Left lung (tissue), 10 donors: ENCODE results near the gene CIAO3. TPM values are rescaled to one million over a fixed set of nuclear protein-coding genes. Genes with fewer than 3 reads are reported as not detected.
"Not testable (repeated sequence)": the region's sequence is repeated elsewhere in the genome, so short reads cannot be mapped to it uniquely, and the experiment has no call there.

Experiments
- ATAC-seq: fragments of 200-7000 bp; cut with Tn5 transposase; one replicate; pipeline ENCODE4 v1.9.1; 2020; ENCODE audit warnings: moderate library complexity
- DNase-seq, 4 donors: peaks; one replicate each; pipeline ENCODE4 v3.0.0-alpha.2; 2013 to 2020
- H3K27ac ChIP-seq, 2 donors: fragments of 200-600 bp; sonication (generic) in 1 of 2; one replicate each; pipeline versions ENCODE4 v1.5.0 to v1.8.0; 2020 to 2021
- H3K27me3 ChIP-seq, 2 donors: fragments of 200-600 bp; sonication (generic) in 1 of 2; one replicate each; pipeline versions ENCODE4 v1.5.0 to v1.8.0; 2020 to 2021
- H3K36me3 ChIP-seq, 2 donors: fragments of 200-600 bp; sonication (generic) in 1 of 2; one replicate each; pipeline versions ENCODE4 v1.5.0 to v1.8.0; 2020 to 2021
- H3K4me1 ChIP-seq, 2 donors: fragments of 200-600 bp; one replicate each; pipeline ENCODE4 v1.8.0; 2021
- H3K4me3 ChIP-seq, 2 donors: fragments of 200-600 bp; sonication (generic) in 1 of 2; one replicate each; pipeline versions ENCODE4 v1.5.0 to v1.8.0; 2020 to 2021; ENCODE audit warnings: mild to moderate bottlenecking in 1 of 2
- H3K9me3 ChIP-seq, 2 donors: fragments of 200-600 bp; sonication (generic) in 1 of 2; one replicate each; pipeline versions ENCODE4 v1.5.0 to v1.8.0; 2020 to 2021
- CTCF ChIP-seq, 2 donors: fragments of 200-600 bp; sonication (generic) in 1 of 2; IDR thresholded peaks; one replicate each; pipeline versions ENCODE4 v1.5.0 to v1.8.0; 2021; ENCODE audit warnings: antibody characterized with exemption in 2 of 2
- intact Hi-C, 2 donors: fragments of 100-400 bp; cut with DNase I; formaldehyde crosslinking; loops; one replicate each; pipeline versions ENCODE4 v1.11.2 to v1.14.2; 2022
- polyA plus RNA-seq, 6 donors: library from polyadenylated mRNA; unstranded; fragments of 120-200 nt; gene quantifications; one replicate each; pipeline ENCODE4 v1.2.1, GENCODE V29; 2013; ENCODE audit not compliant: insufficient read length in 6 of 6
- total RNA-seq, 2 donors: library from RNA; stranded (reverse); fragmentation: NEBNext Ultra II Directional; extraction: Animal tissue kit (Norgen Biotek cat#: 25700); gene quantifications; one replicate each; pipeline ENCODE4 v1.2.1, GENCODE V29; 2021
- donor health status: DM: no; HTN: yes; CAD: no.
- donor health status: DM: no; HTN: no; CAD: no.

CIAO3 gene
- total and polyA plus RNA-seq, 8 donors: 17.2 to 28.2 (median 21.2) TPM

- Histone ChIP-seq H3K9me3 (no peaks in the 10 kb centered on the region), H3K36me3 (no peaks in the 10 kb centered on the region), H3K27ac (no peak overlapping the region), H3K4me3 (no peak overlapping the region), H3K27me3 (peaks cover 0 to 81% of the 10 kb centered on the region in 2 donors), H3K4me1 (no peaks in the 10 kb centered on the region)
- no peak for ATAC-seq
- TF ChIP-seq CTCF (IDR thresholded peaks at IDR 0.05): no peak
- intact Hi-C loops: no loop called here
- no peak for DNase-seq
Measured at GRCh38 chr16:776824-777223, 36.0 kb upstream of the CIAO3 start.

GRCh38 chr16:776298-776697 is 35.5 kb upstream of the CIAO3 start:
- ATAC-seq, intact Hi-C loops: not testable (repeated sequence)
- peaks cover 0 to 76% of the 10 kb centered on the region in 2 donors for H3K27me3 ChIP-seq

GRCh38 chr16:775236-775796 is 34.5 kb upstream of the CIAO3 start:
- DNase-seq (no peak), ATAC-seq (no peak)
- Histone ChIP-seq H3K36me3 (no peaks in the 10 kb centered on the region), H3K27me3 (peaks cover 0 to 71% of the 10 kb centered on the region in 2 donors), H3K9me3 (no peaks in the 10 kb centered on the region), H3K4me1 (no peaks in the 10 kb centered on the region), H3K4me3 (no peak overlapping the region), H3K27ac (no peak overlapping the region)
- intact Hi-C loops: no loop called here
- no peak for TF ChIP-seq CTCF (IDR thresholded peaks at IDR 0.05)

More at GRCh38 chr16:776298-776697, 35.5 kb upstream of the CIAO3 start:
- not testable (repeated sequence) for H3K36me3 ChIP-seq, DNase-seq, H3K27ac ChIP-seq, H3K4me1 ChIP-seq, H3K4me3 ChIP-seq, H3K9me3 ChIP-seq

GRCh38 chr16:774086-775001 is 33.5 kb upstream of the CIAO3 start:
- ATAC-seq (no peak), DNase-seq (no peak)
- intact Hi-C loops: no loop called here
- Histone ChIP-seq H3K36me3 (no peaks in the 10 kb centered on the region), H3K4me1 (no peaks in the 10 kb centered on the region), H3K27me3 (peaks cover 0 to 71% of the 10 kb centered on the region in 2 donors), H3K27ac (no peak overlapping the region), H3K4me3 (no peak overlapping the region), H3K9me3 (no peaks in the 10 kb centered on the region)
- no peak for TF ChIP-seq CTCF (IDR thresholded peaks at IDR 0.05)

- TF ChIP-seq CTCF (IDR thresholded peaks at IDR 0.05): no peak
- peaks cover 0 to 59% of the 10 kb centered on the region in 2 donors for H3K27me3 ChIP-seq
- no peaks in the 10 kb centered on the region for H3K4me1 ChIP-seq
- H3K36me3 ChIP-seq: no peaks in the 10 kb centered on the region
- no peak overlapping the region for H3K4me3 ChIP-seq
- H3K27ac ChIP-seq: no peak overlapping the region
- DNase-seq (no peak), ATAC-seq (no peak)
- intact Hi-C loops: no loop called here
- H3K9me3 ChIP-seq: no peaks in the 10 kb centered on the region
Measured at GRCh38 chr16:772959-773358, 32.2 kb upstream of the CIAO3 start.
